GM19351 (cell line): ENCODE results near the gene SLC19A3.

ENCODE experiments used
- ATAC-seq: cut with Tn5 transposase; IDR thresholded peaks from one replicate; pipeline ENCODE4 v1.9.1; 2021; ENCODE audit warnings: mild to moderate bottlenecking, moderate library complexity; ENCODE audit not compliant: unreplicated experiment

SLC19A3 gene

DNA sequence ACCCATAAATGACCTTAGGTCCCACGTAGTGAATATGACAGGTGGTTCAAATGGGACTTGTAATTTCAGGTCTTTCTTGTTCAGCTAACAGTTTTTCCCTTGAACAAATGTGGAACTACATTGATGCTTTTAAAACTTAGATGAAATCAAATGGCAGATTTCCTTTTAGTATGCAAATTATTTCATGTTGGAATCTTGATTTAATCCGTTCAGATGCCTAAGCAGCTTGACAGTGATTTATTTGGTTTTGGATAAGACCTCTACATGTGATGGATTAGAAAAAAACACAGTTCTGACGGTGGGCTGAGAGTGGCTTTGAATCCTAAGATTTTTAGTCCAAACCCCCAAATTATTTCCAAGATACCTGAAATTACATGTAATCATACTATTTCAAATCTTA, 83.6 kb downstream of the SLC19A3 start:
- no peak for ATAC-seq
